Gastrocnemius medialis (tissue), 4 donors: ENCODE data around the gene EMX2.
"Not testable (repeated sequence)": the region's sequence is repeated elsewhere in the genome, so short reads cannot be mapped to it uniquely, and the experiment has no call there.

Experiments
- CTCF ChIP-seq, 5 experiments: fragments of 450-650 bp in 3 of 5; fragments of 200-600 bp in 2 of 5; sonication (generic) in 2 of 5; IDR thresholded peaks in 4 of 5; conservative IDR thresholded peaks in 1 of 5; 1 replicate in 4 of 5; 2 replicates in 1 of 5; pipeline ENCODE4 v1.5.1; 2016 to 2019; ENCODE audit warnings: antibody characterized with exemption in 5 of 5, mild to moderate bottlenecking in 3 of 5, moderate library complexity in 3 of 5
- POLR2A ChIP-seq, 2 donors: fragments of 450-650 bp; IDR thresholded peaks; one replicate each; pipeline ENCODE4 v1.6.1; 2017; ENCODE audit warnings: antibody characterized with exemption in 2 of 2, mild to moderate bottlenecking in 2 of 2, moderate library complexity in 2 of 2

GRCh38 chr10:117584831-117585230 lies 42.3 kb downstream of the EMX2 start:
- not testable (repeated sequence) for TF ChIP-seq CTCF (IDR thresholded peaks at IDR 0.05 in 4 of 5, conservative IDR thresholded peaks at IDR 0.05 in 1 of 5); POLR2A (IDR thresholded peaks at IDR 0.05)
